Spleen (tissue), 11 donors: Measurements from ENCODE around the gene RPAIN. TPM values are rescaled to one million over a fixed set of nuclear protein-coding genes. Genes with fewer than 3 reads are reported as not detected.

Source experiments
- DNase-seq: peaks from one replicate; pipeline ENCODE4 v3.0.0-alpha.2; 2020
- H3K27ac ChIP-seq, 8 donors: fragments of 200-600 bp; sonication (generic) in 7 of 8; 1 replicate in 4 of 8; 2 replicates in 4 of 8; pipeline versions ENCODE4 v1.5.0 to v1.8.0; 2016 to 2021; ENCODE audit warnings: inconsistent platforms in 4 of 8, mild to moderate bottlenecking in 4 of 8, moderate library complexity in 1 of 8
- H3K27me3 ChIP-seq, 7 donors: fragments of 200-600 bp; sonication (generic) in 6 of 7; replicated peaks in 1 of 7; 1 replicate in 4 of 7; 2 replicates in 3 of 7; pipeline versions ENCODE4 v1.5.0 to v1.8.0; 2016 to 2021; ENCODE audit warnings: inconsistent platforms in 3 of 7, mild to moderate bottlenecking in 1 of 7
- H3K36me3 ChIP-seq, 6 donors: fragments of 200-600 bp; sonication (generic) in 5 of 6; 1 replicate in 4 of 6; 2 replicates in 2 of 6; pipeline versions ENCODE4 v1.5.0 to v1.8.0; 2016 to 2021; ENCODE audit warnings: inconsistent platforms in 2 of 6
- H3K4me1 ChIP-seq, 6 donors: fragments of 200-600 bp; sonication (generic) in 5 of 6; 1 replicate in 3 of 6; 2 replicates in 3 of 6; pipeline versions ENCODE4 v1.5.0 to v1.8.0; 2016 to 2021; ENCODE audit warnings: inconsistent platforms in 3 of 6
- H3K4me3 ChIP-seq, 8 donors: fragments of 200-600 bp; sonication (generic) in 7 of 8; 1 replicate in 4 of 8; 2 replicates in 4 of 8; pipeline versions ENCODE4 v1.5.0 to v1.8.0; 2016 to 2021; ENCODE audit warnings: inconsistent platforms in 4 of 8, mild to moderate bottlenecking in 4 of 8, moderate library complexity in 2 of 8
- H3K9me3 ChIP-seq, 8 donors: fragments of 200-600 bp; sonication (generic) in 7 of 8; 1 replicate in 4 of 8; 2 replicates in 4 of 8; pipeline versions ENCODE4 v1.5.0 to v1.8.0; 2016 to 2021; ENCODE audit warnings: inconsistent platforms in 4 of 8
- CTCF ChIP-seq, 11 experiments: fragments of 200-600 bp in 7 of 11; fragments of 450-650 bp in 4 of 11; sonication (generic) in 4 of 11; IDR thresholded peaks in 8 of 11; conservative IDR thresholded peaks in 3 of 11; 1 replicate in 7 of 11; 2 replicates in 4 of 11; pipeline versions ENCODE4 v1.4.0 to v1.8.0; 2016 to 2021; ENCODE audit warnings: antibody characterized with exemption in 11 of 11, inconsistent platforms in 4 of 11, mild to moderate bottlenecking in 1 of 11
- POLR2A ChIP-seq, 3 donors: fragments of 450-650 bp; IDR thresholded peaks; one replicate each; pipeline ENCODE4 v1.5.1; 2017; ENCODE audit warnings: antibody characterized with exemption in 3 of 3, mild to moderate bottlenecking in 1 of 3
- POLR2AphosphoS5 ChIP-seq, 3 donors: sonication (generic); formaldehyde crosslinking; IDR thresholded peaks; one replicate each; pipeline ENCODE4 v1.5.1; 2017; ENCODE audit warnings: antibody characterized with exemption in 3 of 3
- WGBS, 5 donors: extraction: QIAGEN DNeasy Blood & Tissue Kit in 3 of 5; methylation state at CpG; one replicate each; pipeline versions ENCODE4 v1.1.5 to v1.1.7; 2013 to 2018; 5-methylcytosine and 5-hydroxymethylcytosine counted together
- intact Hi-C: fragments of 100-400 bp; cut with DNase I; formaldehyde crosslinking; loops from one replicate; pipeline ENCODE4 v1.15.0; 2023; ENCODE audit warnings: low total_unique reads
- polyA plus RNA-seq, 3 donors: library from polyadenylated mRNA; stranded (reverse); fragments of 200-250 nt; gene quantifications; one replicate each; pipeline ENCODE4 v1.2.1, GENCODE V29; 2013
- total RNA-seq, 7 donors: library from RNA; depleted of rRNA in 3 of 7; stranded (reverse); fragments of >200 nt in 3 of 7; fragmentation: NEBNext Ultra II Directional in 4 of 7; extraction: Animal tissue kit (Norgen Biotek cat#: 25700) in 4 of 7; gene quantifications; one replicate each; pipeline versions ENCODE4 v1.1.0 to v1.2.1, GENCODE V29; 2016 to 2021
- donor health status: healthy with polysubstance abuse.
- donor health status: DM: no; HTN: no; CAD: no; lungs with moderate emphysema.
- donor health status: DM: no; HTN: no; CAD: no.
- donor health status: Bipolar disorder and iron deficiency.
- donor health status: healthy.
- donor health status: DM: no; HTN: no; CAD: no.
- donor health status: DM: yes; HTN: yes; CAD: no.

RPAIN gene
- total and polyA plus RNA-seq, 10 donors = 30.3 to 52.3 (median 37.2) TPM

DNA sequence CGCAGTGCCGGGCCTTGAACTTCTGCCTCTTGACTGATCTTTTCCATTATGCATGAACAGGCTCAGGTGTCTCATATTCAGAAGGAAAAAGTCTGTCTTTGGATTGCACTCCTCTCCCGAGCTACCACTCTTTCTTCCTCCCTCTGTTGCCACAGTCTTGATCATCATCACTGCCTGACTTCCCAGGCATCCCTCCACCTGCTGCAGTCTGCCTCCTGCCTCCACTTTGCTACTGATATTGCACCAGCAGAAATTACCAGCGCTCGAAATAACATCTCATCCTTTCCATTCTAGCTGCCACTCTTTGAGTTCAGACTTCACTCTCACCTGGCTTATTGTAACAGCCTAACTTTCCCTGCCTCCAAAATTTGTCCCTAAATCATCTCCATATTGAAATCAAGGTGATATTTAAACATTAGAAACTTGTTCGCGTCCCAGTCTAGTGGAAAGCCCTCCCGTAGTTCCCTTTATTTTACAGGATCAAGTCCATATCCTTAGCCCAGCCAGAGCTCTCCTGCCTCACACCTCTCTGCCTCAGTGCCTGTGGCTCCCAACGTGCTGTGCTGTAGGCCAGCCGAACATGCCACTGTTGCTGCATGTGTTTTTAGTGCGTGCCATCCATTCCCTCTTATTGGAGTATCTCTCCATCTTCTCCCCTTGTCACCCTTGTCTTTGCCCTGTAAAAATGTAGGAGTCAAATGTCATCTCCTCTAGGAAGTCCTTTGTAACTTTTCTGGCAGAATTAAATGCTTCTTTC, 40.5 kb upstream of the RPAIN start:
- no peaks in the 10 kb centered on the region for H3K9me3 ChIP-seq
- 87 to 95% (median 92%) methylated on average over 11 of the region's 11 CpGs for WGBS, 5 donors
- intact Hi-C loops = no loop called here
- H3K27me3 ChIP-seq = no peaks in the 10 kb centered on the region
- DNase-seq = no peak
- peaks cover 8 to 100% (median 99%) of the 10 kb centered on the region in 6 donors for H3K36me3 ChIP-seq
- H3K4me1 ChIP-seq = no peaks in the 10 kb centered on the region
- TF ChIP-seq CTCF (IDR thresholded peaks at IDR 0.05 in 8 of 11, conservative IDR thresholded peaks at IDR 0.05 in 3 of 11) (no peak), POLR2AphosphoS5 (IDR thresholded peaks at IDR 0.05) (peak in 1 of 3 donors; percentile 39)
- H3K4me3 ChIP-seq = no peak overlapping the region
- H3K27ac ChIP-seq = no peak overlapping the region

DNA sequence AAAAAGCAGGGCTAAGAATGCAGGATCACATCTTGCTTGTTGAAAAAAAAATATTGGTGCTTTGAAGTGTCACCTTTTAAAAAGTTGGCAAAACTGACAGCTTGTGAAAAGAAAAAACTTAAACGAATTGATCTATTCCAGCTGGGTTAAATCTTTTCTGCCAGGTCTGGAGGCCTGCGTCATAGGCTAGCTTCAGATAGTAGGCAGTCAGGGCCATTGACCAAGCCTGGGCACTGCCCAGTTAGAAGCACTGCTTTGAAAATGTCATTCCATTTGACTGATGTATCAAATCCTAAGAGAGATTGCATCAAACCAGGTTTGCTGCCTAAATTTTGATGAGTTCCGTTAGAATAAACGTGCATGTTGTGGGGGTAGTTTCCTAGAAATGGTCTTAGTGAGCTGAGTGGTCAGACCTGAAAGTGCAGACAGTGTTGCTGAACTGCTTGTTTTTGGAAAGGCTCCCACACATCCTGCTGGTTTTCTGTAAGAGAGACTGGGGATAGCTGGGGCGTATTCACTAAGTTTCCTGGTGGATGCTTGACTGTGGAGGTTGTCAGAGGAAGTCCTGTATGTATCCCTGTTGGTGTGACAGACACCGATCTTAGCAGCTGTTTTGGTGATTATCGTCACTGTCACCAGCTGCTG, 39.4 kb upstream of the RPAIN start:
- no peaks in the 10 kb centered on the region for H3K9me3 ChIP-seq
- WGBS, 5 donors = 77 to 84% (median 81%) methylated on average over 7 of the region's 7 CpGs
- no peak overlapping the region for H3K4me3 ChIP-seq
- no peaks in the 10 kb centered on the region for H3K4me1 ChIP-seq
- H3K27ac ChIP-seq = no peak overlapping the region
- intact Hi-C loops = no loop called here
- TF ChIP-seq CTCF (IDR thresholded peaks at IDR 0.05 in 8 of 11, conservative IDR thresholded peaks at IDR 0.05 in 3 of 11) (no peak), POLR2A (IDR thresholded peaks at IDR 0.05) (no peak), POLR2AphosphoS5 (IDR thresholded peaks at IDR 0.05) (peak in 1 of 3 donors; percentile 16)
- H3K27me3 ChIP-seq = no peaks in the 10 kb centered on the region
- no peak for DNase-seq
- peaks cover 8 to 100% (median 99%) of the 10 kb centered on the region in 6 donors for H3K36me3 ChIP-seq

- DNase-seq = no peak
- Histone ChIP-seq H3K36me3 (peaks cover 8 to 100% (median 99%) of the 10 kb centered on the region in 6 donors), H3K4me3 (no peak overlapping the region), H3K4me1 (no peaks in the 10 kb centered on the region), H3K27ac (no peak overlapping the region), H3K27me3 (no peaks in the 10 kb centered on the region), H3K9me3 (no peaks in the 10 kb centered on the region)
- WGBS, 5 donors = 93 to 98% (median 94%) methylated on average over 4 of the region's 4 CpGs
- intact Hi-C loops = no loop called here
- peak in 1 of 3 donors; percentile 55 for TF ChIP-seq POLR2AphosphoS5 (IDR thresholded peaks at IDR 0.05)
- TF ChIP-seq POLR2A (IDR thresholded peaks at IDR 0.05) = no peak
Observed at GRCh38 chr17:5381542-5381941, 38.4 kb upstream of the RPAIN start.

DNA sequence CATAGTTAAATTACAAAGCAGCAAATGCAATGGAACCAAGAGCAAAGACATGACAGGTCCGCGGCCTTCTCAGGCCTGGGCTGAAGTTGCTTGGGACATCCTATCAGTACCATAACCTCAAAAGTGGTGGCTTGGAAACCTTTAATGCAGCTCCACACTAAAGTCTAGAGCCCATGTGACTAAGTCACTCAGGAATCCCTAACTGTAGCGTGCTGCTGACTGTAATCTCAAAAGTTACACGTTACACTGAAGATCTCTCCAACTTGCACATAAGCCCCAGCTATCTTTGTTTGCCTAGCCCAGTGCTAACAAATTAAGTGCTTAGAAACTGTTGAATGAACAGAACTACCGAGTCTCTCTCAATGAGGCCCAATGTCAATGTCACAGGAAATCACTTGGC, 28.3 kb upstream of the RPAIN start:
- Histone ChIP-seq H3K4me1 (peaks cover 0 to 4% (median 0%) of the 10 kb centered on the region in 6 donors), H3K9me3 (no peaks in the 10 kb centered on the region), H3K27ac (no peak overlapping the region), H3K36me3 (peaks cover 3 to 100% (median 96%) of the 10 kb centered on the region in 6 donors), H3K27me3 (no peaks in the 10 kb centered on the region), H3K4me3 (no peak overlapping the region)
- 87 to 93% (median 89%) methylated on average over 5 of the region's 5 CpGs for WGBS, 5 donors
- intact Hi-C loops = no loop called here
- DNase-seq = no peak
- TF ChIP-seq CTCF (IDR thresholded peaks at IDR 0.05 in 8 of 11, conservative IDR thresholded peaks at IDR 0.05 in 3 of 11) (no peak), POLR2AphosphoS5 (IDR thresholded peaks at IDR 0.05) (no peak), POLR2A (IDR thresholded peaks at IDR 0.05) (no peak)
